Measurements from ENCODE around the gene NOPCHAP1.

The NOPCHAP1 gene

DNA sequence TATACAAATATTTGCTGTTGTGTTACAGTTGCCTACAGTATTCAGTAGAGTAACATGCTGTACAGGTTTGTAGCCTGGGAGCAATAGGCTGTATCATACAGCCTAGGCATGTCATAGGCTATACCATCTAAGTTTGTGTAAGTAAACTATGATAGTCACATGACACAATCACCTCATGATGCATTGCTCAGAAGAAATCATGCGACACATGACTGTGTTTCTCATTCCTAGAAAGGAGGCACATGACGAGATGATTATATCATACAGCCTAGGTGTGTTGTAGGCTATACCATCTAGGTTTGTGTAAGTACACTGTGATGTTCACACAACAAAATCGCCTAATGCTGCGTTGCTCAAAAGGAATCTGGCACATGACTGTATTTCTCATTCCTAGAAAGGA lies 31.9 kb downstream of the NOPCHAP1 start:
- TF ChIP-seq, protein P1, sequence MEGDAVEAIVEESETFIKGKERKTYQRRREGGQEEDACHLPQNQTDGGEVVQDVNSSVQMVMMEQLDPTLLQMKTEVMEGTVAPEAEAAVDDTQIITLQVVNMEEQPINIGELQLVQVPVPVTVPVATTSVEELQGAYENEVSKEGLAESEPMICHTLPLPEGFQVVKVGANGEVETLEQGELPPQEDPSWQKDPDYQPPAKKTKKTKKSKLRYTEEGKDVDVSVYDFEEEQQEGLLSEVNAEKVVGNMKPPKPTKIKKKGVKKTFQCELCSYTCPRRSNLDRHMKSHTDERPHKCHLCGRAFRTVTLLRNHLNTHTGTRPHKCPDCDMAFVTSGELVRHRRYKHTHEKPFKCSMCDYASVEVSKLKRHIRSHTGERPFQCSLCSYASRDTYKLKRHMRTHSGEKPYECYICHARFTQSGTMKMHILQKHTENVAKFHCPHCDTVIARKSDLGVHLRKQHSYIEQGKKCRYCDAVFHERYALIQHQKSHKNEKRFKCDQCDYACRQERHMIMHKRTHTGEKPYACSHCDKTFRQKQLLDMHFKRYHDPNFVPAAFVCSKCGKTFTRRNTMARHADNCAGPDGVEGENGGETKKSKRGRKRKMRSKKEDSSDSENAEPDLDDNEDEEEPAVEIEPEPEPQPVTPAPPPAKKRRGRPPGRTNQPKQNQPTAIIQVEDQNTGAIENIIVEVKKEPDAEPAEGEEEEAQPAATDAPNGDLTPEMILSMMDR (IDR thresholded peaks at IDR 0.05; ENCODE audit: low read depth, low read length) = no peak
- no peak for TF ChIP-seq POLR2A (IDR thresholded peaks at IDR 0.05; ENCODE audit: extremely low read depth, insufficient read length)
- TF ChIP-seq, protein P2, sequence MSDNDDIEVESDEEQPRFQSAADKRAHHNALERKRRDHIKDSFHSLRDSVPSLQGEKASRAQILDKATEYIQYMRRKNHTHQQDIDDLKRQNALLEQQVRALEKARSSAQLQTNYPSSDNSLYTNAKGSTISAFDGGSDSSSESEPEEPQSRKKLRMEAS (IDR thresholded peaks at IDR 0.05; ENCODE audit: low read depth, low read length) = no peak
- TF ChIP-seq MYC (IDR thresholded peaks at IDR 0.05; ENCODE audit: low read depth, low read length) = no peak
- DNase-seq (ENCODE audit: low read depth) = no peak
- no peak overlapping the region for H3K4me3 ChIP-seq (ENCODE audit: low read depth, low read length)

- DNase-seq (ENCODE audit: low read depth) = no peak
- TF ChIP-seq, protein P1 (IDR thresholded peaks at IDR 0.05; ENCODE audit: low read depth, low read length) = no peak
- TF ChIP-seq POLR2A (IDR thresholded peaks at IDR 0.05; ENCODE audit: extremely low read depth, insufficient read length) (no peak), MYC (IDR thresholded peaks at IDR 0.05; ENCODE audit: low read depth, low read length) (no peak)
- TF ChIP-seq, protein P2 (IDR thresholded peaks at IDR 0.05; ENCODE audit: low read depth, low read length) = no peak
Measured at GRCh38 chr12:105018776-105019175, 32.7 kb downstream of the NOPCHAP1 start.

DNA sequence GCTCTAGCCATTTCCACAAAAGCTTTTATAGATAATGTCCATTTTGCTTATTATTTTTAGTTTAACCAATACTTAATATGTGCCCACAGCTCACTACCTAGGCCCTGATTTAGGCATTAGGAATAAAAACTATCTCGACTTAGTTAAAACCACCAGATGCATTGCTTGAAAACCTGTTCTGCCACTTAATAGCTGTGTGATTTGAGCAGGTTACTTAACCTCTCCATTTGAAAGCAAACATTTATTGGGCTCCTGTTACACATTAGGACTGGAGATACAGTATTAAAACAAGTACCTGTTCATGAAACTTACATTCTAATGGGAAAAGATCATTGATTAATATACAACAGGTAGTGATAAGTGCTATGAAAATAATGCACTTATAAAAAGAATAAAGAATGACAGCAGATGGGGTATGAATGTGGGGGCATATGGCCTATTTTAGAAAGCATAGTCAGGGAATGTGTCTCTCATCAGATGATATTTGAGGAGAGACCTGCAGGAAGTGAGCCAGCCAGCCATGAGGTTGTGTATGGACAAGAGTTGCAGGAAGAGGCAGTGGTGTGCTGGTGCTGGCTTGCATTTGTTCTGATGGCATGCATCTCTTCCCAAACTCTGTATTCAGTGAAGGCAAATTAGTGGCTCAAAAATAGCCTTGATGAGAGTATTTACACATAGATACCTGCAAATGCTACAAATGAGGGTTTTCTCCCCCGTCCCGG lies 34.3 kb downstream of the NOPCHAP1 start:
- TF ChIP-seq MYC (IDR thresholded peaks at IDR 0.05; ENCODE audit: low read depth, low read length) (no peak), POLR2A (IDR thresholded peaks at IDR 0.05; ENCODE audit: extremely low read depth, insufficient read length) (no peak)
- TF ChIP-seq, protein P2 (IDR thresholded peaks at IDR 0.05; ENCODE audit: low read depth, low read length) = no peak
- TF ChIP-seq, protein P1 (IDR thresholded peaks at IDR 0.05; ENCODE audit: low read depth, low read length) = no peak
- H3K4me3 ChIP-seq (ENCODE audit: low read depth, low read length) = no peak overlapping the region
- no peak for DNase-seq (ENCODE audit: low read depth)

More at GRCh38 chr12:105018776-105019175, 32.7 kb downstream of the NOPCHAP1 start:
- no peak overlapping the region for H3K4me3 ChIP-seq (ENCODE audit: low read depth, low read length)

GRCh38 chr12:105024928-105025327 lies 38.8 kb downstream of the NOPCHAP1 start:
- TF ChIP-seq MYC (IDR thresholded peaks at IDR 0.05; ENCODE audit: low read depth, low read length) (no peak), POLR2A (IDR thresholded peaks at IDR 0.05; ENCODE audit: extremely low read depth, insufficient read length) (no peak)
- TF ChIP-seq, protein P1 (IDR thresholded peaks at IDR 0.05; ENCODE audit: low read depth, low read length) = no peak
- TF ChIP-seq, protein P2 (IDR thresholded peaks at IDR 0.05; ENCODE audit: low read depth, low read length) = no peak
- no peak for DNase-seq (ENCODE audit: low read depth)
- H3K4me3 ChIP-seq (ENCODE audit: low read depth, low read length) = no peak overlapping the region

GRCh38 chr12:105025890-105026289 lies 39.8 kb downstream of the NOPCHAP1 start:
- DNase-seq (ENCODE audit: low read depth) = no peak
- TF ChIP-seq POLR2A (IDR thresholded peaks at IDR 0.05; ENCODE audit: extremely low read depth, insufficient read length) (no peak), MYC (IDR thresholded peaks at IDR 0.05; ENCODE audit: low read depth, low read length) (no peak)
- TF ChIP-seq, protein P2 (IDR thresholded peaks at IDR 0.05; ENCODE audit: low read depth, low read length) = no peak
- TF ChIP-seq, protein P1 (IDR thresholded peaks at IDR 0.05; ENCODE audit: low read depth, low read length) = no peak

More at GRCh38 chr12:105025890-105026289, 39.8 kb downstream of the NOPCHAP1 start:
- H3K4me3 ChIP-seq (ENCODE audit: low read depth, low read length) = no peak overlapping the region

Data from NB4 (cell line).